ENCODE results near the gene HPN. TPM values are rescaled to one million over a fixed set of nuclear protein-coding genes. Genes with fewer than 3 reads are reported as not detected.

HPN gene
- total RNA-seq, 2 experiments from 2014 or later: not detected

DNA sequence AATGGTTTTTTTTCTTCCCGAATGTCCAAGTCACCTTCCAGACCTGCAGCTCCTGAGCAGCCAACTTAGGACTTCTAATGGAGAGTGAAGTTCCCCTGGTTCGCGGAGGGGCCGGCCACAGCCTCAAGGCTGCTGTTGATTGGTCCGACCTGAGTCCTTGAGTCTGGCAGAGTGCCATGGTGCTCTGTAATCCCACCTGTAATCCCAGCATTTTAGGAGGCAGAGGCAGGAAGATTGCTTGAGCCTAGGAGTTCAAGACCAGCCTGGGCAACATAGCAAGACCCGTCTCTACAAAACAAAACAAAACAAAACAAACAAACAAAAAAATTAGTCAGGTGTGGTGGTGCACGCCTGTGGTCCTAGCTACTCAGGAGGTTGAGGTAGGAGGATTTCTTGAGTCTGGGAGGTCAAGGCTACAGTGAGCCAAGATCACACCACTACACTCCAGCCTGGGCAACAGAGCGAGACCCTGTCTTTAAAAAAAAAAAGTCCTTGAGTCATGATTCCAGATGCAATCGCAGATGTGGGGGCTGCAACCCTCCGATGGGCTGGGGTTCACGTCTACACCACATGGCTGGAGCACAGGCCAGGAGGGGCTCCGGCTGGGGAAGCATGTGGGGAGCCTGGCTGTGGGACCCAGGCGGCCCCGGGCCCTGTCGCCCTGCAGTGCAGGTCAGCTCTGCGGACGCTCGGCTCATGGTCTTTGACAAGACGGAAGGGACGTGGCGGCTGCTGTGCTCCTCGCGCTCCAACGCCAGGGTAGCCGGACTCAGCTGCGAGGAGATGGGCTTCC is 17.7 kb downstream of the HPN start:
- H3K27ac Mint-ChIP-seq: no peak overlapping the region
- no peaks in the 10 kb centered on the region for H3K9me3 Mint-ChIP-seq
- CTCF ChIA-PET: interaction anchor here (1.7 kb wide), 1 partner anchor 8 kb away, joined by 4 read pairs; no protein-coding TSS in a partner anchor
- Histone ChIP-seq H3K36me3 (ENCODE audit: insufficient read depth, low read length) (no peaks in the 10 kb centered on the region), H3K27ac (ENCODE audit: low read depth in 1 of 2, low read length in 2 of 2) (no peak overlapping the region), H3K9me3 (ENCODE audit: control insufficient read depth in 1 of 2, insufficient read depth in 1 of 2, low read length in 2 of 2) (no peaks in the 10 kb centered on the region), H3K4me3 (ENCODE audit: low read length) (no peak overlapping the region), H3K4me1 (ENCODE audit: insufficient read depth, low read length) (no peaks in the 10 kb centered on the region), H3K27me3 (ENCODE audit: control insufficient read depth in 1 of 2, insufficient read depth in 2 of 2, low read length in 2 of 2) (peaks cover 0 to 5% of the 10 kb centered on the region in 2 experiments)
- DNase-seq (no peak), ATAC-seq (ENCODE audit: poor library complexity) (no peak)
- no peaks in the 10 kb centered on the region for H3K36me3 Mint-ChIP-seq (ENCODE audit: low read depth)
- H3K27me3 Mint-ChIP-seq: peaks cover 14% of the 10 kb centered on the region
- POLR2A ChIA-PET: no interaction called here
- no peaks in the 10 kb centered on the region for H3K4me1 Mint-ChIP-seq (ENCODE audit: low read depth)
- intact Hi-C loops (cut with DNase I, micrococcal nuclease): no loop called here
- H3K4me3 Mint-ChIP-seq: no peak overlapping the region
- TF ChIP-seq, protein P1, sequence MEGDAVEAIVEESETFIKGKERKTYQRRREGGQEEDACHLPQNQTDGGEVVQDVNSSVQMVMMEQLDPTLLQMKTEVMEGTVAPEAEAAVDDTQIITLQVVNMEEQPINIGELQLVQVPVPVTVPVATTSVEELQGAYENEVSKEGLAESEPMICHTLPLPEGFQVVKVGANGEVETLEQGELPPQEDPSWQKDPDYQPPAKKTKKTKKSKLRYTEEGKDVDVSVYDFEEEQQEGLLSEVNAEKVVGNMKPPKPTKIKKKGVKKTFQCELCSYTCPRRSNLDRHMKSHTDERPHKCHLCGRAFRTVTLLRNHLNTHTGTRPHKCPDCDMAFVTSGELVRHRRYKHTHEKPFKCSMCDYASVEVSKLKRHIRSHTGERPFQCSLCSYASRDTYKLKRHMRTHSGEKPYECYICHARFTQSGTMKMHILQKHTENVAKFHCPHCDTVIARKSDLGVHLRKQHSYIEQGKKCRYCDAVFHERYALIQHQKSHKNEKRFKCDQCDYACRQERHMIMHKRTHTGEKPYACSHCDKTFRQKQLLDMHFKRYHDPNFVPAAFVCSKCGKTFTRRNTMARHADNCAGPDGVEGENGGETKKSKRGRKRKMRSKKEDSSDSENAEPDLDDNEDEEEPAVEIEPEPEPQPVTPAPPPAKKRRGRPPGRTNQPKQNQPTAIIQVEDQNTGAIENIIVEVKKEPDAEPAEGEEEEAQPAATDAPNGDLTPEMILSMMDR (IDR thresholded peaks at IDR 0.05): no peak

DNA sequence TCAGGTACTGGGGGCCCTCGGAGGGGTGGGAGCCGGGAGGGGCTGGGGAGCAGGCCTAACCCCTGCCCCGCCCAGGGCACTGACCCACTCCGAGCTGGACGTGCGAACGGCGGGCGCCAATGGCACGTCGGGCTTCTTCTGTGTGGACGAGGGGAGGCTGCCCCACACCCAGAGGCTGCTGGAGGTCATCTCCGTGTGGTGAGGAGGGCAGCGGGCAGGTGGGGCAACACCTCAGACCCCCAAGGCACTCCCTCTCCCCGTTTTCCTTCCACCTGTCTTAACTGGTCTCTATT is 18.2 kb downstream of the HPN start:
- ATAC-seq (ENCODE audit: poor library complexity) (no peak), DNase-seq (no peak)
- H3K36me3 Mint-ChIP-seq (ENCODE audit: low read depth): no peaks in the 10 kb centered on the region
- no peak overlapping the region for H3K4me3 Mint-ChIP-seq
- TF ChIP-seq, protein P1 (IDR thresholded peaks at IDR 0.05): no peak
- H3K4me1 ChIP-seq (ENCODE audit: insufficient read depth, low read length): no peaks in the 10 kb centered on the region
- H3K9me3 Mint-ChIP-seq: no peaks in the 10 kb centered on the region
- CTCF ChIA-PET: no interaction called here
- no peak overlapping the region for H3K27ac ChIP-seq (ENCODE audit: low read depth in 1 of 2, low read length in 2 of 2)
- H3K36me3 ChIP-seq (ENCODE audit: insufficient read depth, low read length): no peaks in the 10 kb centered on the region
- H3K4me1 Mint-ChIP-seq (ENCODE audit: low read depth): no peaks in the 10 kb centered on the region
- intact Hi-C loops (cut with DNase I, micrococcal nuclease): no loop called here
- H3K9me3 ChIP-seq (ENCODE audit: control insufficient read depth in 1 of 2, insufficient read depth in 1 of 2, low read length in 2 of 2): no peaks in the 10 kb centered on the region
- POLR2A ChIA-PET: no interaction called here
- H3K27ac Mint-ChIP-seq: no peak overlapping the region
- H3K4me3 ChIP-seq (ENCODE audit: low read length): no peak overlapping the region
- H3K27me3 ChIP-seq (ENCODE audit: control insufficient read depth in 1 of 2, insufficient read depth in 2 of 2, low read length in 2 of 2): peaks cover 0 to 5% of the 10 kb centered on the region in 2 experiments
- peaks cover 14% of the 10 kb centered on the region for H3K27me3 Mint-ChIP-seq

DNA sequence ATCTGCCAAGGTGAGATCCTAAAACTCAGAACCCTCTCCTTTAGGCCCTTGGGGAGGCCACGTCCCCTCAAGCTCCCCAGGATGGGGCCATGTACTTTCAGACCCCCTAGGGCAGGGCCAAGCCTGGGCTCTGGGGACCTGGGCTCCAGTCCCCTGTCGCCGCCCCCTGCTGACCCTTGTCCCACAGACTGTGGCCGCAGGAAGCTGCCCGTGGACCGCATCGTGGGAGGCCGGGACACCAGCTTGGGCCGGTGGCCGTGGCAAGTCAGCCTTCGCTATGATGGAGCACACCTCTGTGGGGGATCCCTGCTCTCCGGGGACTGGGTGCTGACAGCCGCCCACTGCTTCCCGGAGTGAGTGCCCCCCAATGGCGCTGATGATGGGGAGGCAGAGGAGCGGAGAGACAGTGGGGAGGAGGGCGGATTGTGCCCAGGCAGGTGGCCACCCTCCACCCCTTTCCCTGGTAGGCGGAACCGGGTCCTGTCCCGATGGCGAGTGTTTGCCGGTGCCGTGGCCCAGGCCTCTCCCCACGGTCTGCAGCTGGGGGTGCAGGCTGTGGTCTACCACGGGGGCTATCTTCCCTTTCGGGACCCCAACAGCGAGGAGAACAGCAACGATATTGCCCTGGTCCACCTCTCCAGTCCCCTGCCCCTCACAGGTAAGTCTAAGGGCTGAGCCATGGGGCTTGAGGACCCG is 18.8 kb downstream of the HPN start:
- Histone ChIP-seq H3K36me3 (ENCODE audit: insufficient read depth, low read length) (no peaks in the 10 kb centered on the region), H3K27ac (ENCODE audit: low read depth in 1 of 2, low read length in 2 of 2) (no peak overlapping the region), H3K27me3 (ENCODE audit: control insufficient read depth in 1 of 2, insufficient read depth in 2 of 2, low read length in 2 of 2) (peaks cover 0 to 5% of the 10 kb centered on the region in 2 experiments), H3K4me3 (ENCODE audit: low read length) (no peak overlapping the region), H3K9me3 (ENCODE audit: control insufficient read depth in 1 of 2, insufficient read depth in 1 of 2, low read length in 2 of 2) (no peaks in the 10 kb centered on the region), H3K4me1 (ENCODE audit: insufficient read depth, low read length) (no peaks in the 10 kb centered on the region)
- Mint-ChIP-seq H3K27ac (no peak overlapping the region), H3K27me3 (peaks cover 14% of the 10 kb centered on the region), H3K4me3 (no peak overlapping the region), H3K36me3 (ENCODE audit: low read depth) (no peaks in the 10 kb centered on the region), H3K4me1 (ENCODE audit: low read depth) (no peaks in the 10 kb centered on the region), H3K9me3 (no peaks in the 10 kb centered on the region)
- ATAC-seq (ENCODE audit: poor library complexity) (no peak), DNase-seq (no peak)
- POLR2A ChIA-PET: no interaction called here
- TF ChIP-seq, protein P1 (IDR thresholded peaks at IDR 0.05): no peak
- intact Hi-C loops (cut with DNase I, micrococcal nuclease): no loop called here
- CTCF ChIA-PET: no interaction called here
